GM18868 (cell line): ENCODE results near the gene TACC2.
"Not testable (repeated sequence)": the region's sequence is repeated elsewhere in the genome, so short reads cannot be mapped to it uniquely, and the experiment has no call there.

ENCODE experiments used
- ATAC-seq: cut with Tn5 transposase; IDR thresholded peaks from one replicate; pipeline ENCODE4 v1.9.1; 2021; ENCODE audit warnings: mild to moderate bottlenecking, moderate library complexity; ENCODE audit not compliant: unreplicated experiment

The TACC2 gene

GRCh38 chr10:121976607-121977006 is 12.4 kb upstream of the TACC2 start:
- no peak for ATAC-seq

GRCh38 chr10:121978511-121978910 is 10.5 kb upstream of the TACC2 start:
- ATAC-seq = no peak

- ATAC-seq = no peak
Measured at GRCh38 chr10:121981346-121981745, 7.6 kb upstream of the TACC2 start.

DNA sequence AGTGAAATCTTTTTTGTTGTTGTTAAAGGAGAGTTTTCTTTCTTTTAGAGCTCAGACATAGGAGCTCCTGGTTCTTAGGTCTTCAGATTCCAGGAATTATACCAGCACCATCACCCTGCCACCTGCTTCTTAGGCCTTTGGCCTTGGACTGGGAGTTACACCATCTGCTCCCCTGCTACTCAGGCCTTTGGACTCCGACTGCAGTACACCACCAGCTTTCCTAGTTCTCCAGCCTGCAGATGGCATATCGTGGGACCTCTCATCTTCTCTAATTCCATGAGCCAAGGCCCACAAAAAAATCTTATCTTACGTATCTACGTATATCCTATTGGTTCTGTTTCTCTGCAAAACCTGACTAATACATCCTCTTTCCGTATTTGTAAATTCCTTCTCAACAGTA is 5.1 kb upstream of the TACC2 start:
- no peak for ATAC-seq

- ATAC-seq = no peak
Measured at GRCh38 chr10:121984463-121984862, 4.5 kb upstream of the TACC2 start.

DNA sequence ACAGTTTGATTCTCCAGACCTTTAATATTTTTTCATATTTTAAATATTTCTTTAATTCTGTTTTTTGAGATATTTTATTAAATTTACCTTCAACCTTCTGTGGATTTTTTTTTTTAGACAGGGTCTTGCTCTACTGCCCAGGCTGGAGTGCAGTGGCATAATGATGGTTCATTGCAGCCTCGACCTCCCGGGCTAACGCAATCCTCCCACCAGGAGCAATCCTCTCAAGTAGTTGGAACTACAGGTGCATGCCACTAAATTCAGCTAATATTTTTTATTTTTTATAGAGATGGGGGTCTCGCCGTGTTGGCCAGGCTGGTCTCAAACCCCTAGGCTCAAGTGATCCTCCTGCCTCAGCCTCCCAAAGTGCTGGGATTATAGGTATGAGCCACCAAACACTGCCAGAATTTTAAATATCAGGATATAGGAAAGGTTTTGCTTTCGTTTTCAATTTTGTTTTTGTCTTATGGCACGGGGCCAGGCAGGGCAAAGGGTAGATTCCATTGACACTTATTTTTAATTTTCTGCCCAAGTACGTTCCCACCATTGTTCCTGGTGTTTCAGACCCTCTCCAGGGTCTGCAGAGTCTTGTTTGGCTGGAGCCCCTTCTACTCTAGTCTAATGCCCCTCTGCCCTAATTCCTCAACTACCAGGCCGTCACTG is 1.2 kb downstream of the TACC2 start:
- no peak for ATAC-seq

GRCh38 chr10:121991727-121992126 is 2.8 kb downstream of the TACC2 start:
- ATAC-seq = not testable (repeated sequence)

DNA sequence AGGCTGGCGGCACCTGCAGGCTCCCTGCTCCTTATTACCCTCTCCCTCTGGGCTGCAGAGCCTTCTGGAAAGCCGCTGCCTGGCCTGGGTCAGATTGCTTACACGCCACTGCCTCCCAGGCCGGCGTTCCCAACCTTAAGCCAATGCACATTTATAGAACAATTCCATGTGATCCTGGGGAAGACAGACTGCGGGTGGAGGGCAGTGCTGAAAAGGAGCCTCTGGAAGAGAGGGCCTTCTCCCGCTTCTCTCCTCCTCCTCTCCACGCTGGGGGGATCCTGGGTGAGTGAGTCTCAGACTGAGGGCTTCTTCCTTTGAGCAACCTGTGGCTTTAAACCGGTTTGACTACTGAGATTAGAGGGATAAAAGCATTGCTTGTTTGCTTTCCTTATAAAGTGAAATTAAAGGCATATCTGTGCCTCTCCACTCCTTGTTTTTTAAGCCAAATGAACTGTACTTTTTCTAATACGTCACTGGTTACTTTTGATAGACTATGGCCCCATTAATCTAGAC is 5.5 kb downstream of the TACC2 start:
- ATAC-seq = no peak

- no peak for ATAC-seq
Measured at GRCh38 chr10:121998462-121998861, 9.5 kb downstream of the TACC2 start.

DNA sequence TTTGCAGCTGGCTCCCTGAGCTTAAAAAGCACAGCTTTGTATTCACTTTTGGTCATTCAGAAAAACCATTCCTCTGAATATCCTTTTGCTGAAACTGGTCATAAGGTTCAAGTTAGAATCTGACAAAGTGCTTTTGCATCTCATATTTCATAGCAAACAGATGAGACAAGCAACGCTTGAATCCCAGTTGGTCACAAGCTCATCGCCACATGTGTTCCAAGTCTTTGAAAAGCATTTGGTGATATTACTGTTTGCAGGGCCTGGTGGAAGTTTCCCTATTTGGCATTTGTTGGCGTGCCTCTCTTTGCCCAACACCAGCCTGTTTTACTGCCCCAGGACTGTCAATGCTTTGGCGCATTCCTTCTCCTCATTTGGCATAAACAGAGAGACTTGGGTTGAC is 10.3 kb downstream of the TACC2 start:
- ATAC-seq = no peak

DNA sequence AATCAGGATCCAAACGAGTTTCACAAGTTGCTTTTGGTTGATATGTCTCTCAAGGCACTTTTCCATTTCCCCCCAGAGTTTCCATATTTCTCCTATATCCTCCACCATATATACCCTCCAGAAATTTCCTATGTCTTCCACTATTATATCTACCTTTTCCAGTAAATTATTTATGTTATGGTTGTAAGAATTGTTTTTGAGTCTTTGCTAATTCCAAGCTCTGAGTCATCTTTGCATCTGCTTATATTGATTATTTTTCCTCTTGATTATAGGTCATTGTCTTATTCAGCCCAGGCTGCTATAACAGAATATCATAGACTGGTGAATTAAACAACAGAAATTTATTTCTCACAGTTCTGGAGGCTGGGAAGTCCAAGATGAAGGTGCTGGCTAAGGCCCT is 12.7 kb downstream of the TACC2 start:
- no peak for ATAC-seq

GRCh38 chr10:122007415-122007814 is 18.5 kb downstream of the TACC2 start:
- no peak for ATAC-seq

DNA sequence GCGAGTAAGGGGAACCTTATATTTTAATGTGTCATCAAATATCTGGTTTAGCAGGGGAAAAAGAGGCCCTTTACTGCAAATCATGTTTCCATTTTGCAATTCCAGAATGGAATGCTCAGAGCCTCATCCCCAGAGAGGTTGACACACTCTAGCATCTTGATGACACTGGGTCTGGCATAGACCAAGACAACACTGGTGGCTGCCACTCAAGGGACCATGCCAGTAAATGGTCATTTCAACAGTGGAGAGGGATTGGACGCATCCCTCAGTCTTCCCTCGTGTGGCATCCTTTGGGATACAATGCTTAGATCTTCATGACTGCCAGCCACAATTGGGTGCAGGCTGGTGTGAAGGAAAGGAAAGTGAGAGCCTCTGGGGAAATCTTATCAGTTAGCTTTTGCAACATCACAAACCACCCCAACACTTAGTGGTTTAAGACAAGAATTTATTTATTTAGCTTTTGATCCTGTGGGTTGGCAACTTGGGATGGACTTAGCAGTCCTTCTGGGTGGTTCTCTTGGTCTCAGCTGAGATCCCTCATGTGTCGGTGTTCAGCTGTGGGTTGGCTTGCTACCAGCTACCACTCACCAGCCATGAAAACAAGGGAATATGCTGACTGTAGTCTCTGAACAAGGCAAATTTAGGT is 21.6 kb downstream of the TACC2 start:
- no peak for ATAC-seq

GRCh38 chr10:122012731-122013130 is 23.8 kb downstream of the TACC2 start:
- ATAC-seq = no peak

GRCh38 chr10:122013311-122013780 is 24.4 kb downstream of the TACC2 start:
- ATAC-seq = no peak

GRCh38 chr10:122014652-122015248 is 25.8 kb downstream of the TACC2 start:
- no peak for ATAC-seq

- not testable (repeated sequence) for ATAC-seq
Measured at GRCh38 chr10:122017926-122018325, 29.0 kb downstream of the TACC2 start.

DNA sequence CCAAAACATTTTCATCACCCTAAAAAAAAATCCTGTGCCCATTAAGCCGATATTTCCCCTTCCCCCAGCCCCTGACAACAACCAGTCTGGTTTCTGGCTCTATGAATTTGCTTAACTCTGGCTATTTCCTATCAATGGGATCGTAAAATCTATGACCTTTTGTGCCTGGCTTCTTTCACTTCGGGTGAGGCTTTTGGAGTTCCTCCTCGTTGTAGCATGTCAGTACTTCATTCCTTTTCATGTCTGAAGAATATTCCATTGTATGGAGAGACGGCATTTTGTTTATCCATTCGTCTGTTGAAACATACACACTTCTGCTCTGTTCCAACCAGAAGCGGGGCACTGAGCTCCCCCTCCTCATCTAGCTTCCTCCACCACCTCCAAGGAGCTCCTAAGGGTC is 29.5 kb downstream of the TACC2 start:
- no peak for ATAC-seq

DNA sequence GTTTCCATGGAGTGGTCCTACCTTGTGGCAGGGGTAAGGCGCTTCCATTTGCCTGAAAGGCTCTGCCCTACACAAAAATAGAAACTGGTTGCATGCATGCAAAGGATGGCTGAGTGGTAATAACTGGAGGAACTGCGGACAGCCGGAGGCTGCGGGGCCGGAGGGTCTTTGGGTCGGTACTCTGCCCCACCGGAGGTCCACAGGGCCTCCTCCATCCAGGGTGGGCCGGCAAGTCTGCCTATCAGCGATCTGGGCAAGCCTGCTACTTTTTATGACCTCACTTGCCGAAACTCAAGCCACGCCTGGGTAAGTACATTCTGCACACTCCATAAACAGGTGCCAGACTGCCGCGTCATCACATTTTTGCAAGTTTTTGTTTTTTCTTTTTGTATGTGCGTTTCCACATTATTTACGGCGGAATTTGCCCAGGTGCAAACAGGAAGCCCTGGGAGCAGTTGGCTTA is 30.0 kb downstream of the TACC2 start:
- ATAC-seq = no peak

DNA sequence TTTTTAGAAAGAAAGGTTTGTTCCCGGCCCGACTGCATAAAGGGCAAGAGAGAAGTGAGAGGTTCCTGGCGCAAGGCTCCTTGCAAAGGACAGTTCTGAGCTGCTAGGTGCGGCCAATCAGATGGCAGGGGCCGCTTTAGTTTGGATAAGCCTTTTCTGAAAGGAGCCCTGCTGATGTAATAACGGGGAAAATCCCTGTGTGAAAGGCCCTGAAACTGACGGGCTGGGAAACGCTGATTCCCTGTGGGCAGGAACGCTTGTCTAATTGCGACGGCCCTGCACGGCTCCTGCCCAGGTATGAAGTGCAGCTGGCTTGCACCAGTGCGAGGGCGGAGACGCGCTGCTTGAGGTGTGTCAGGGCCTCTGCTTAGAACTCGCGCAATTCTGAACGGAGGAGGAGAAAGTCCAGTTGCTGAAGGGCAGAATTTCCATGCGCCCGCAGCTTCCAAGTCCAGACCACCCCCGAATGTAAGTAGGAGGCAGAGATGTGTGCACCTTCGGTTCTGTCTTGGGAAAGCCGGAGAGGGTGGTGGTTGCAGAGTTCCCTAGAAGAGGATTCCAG is 30.5 kb downstream of the TACC2 start:
- no peak for ATAC-seq

DNA sequence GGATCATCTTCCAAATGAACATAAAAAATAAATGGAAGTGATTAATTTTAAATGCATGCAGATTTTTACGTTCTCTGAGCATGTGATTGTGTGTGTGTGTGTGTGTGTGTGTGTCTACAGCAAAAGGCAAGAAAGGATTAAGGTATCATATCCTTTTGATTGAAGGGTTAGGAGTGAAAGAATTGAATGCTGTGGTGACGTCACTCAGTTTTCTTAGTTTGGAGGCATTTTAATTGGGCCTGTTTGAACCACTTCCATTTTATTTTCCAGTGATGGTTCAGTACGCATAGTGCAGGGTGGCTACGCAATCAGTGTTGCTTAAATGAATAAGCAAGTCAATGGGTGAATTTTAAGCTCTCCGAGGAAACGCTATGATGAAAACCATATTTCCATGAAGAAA is 31.3 kb downstream of the TACC2 start:
- ATAC-seq = no peak

GRCh38 chr10:122021379-122021778 is 32.4 kb downstream of the TACC2 start:
- no peak for ATAC-seq
